Memory B cell (primary cell): Measurements from ENCODE around the gene SLC2A8.
A peak's percentile ranks its signal among the peaks of the same experiment; 100 is the strongest.

Experiments
- ATAC-seq: fragments of 150-1000 bp; cut with Tn5 transposase; 2 replicates; pipeline ENCODE4 v1.10.0; 2021; ENCODE audit warnings: low read depth, mild to moderate bottlenecking, moderate library complexity
- DNase-seq, 2 donors: peaks; one replicate each; pipeline ENCODE4 v3.0.0; 2022; ENCODE audit warnings: low spot score in 2 of 2
- H3K27ac Mint-ChIP-seq: one replicate; pipeline ENCODE4 v1.8.0; 2022; ENCODE audit warnings: mild to moderate bottlenecking, moderate library complexity, mixed read lengths
- H3K27me3 Mint-ChIP-seq: one replicate; pipeline ENCODE4 v1.8.0; 2022; ENCODE audit warnings: mixed read lengths
- H3K36me3 Mint-ChIP-seq: one replicate; pipeline ENCODE4 v1.8.0; 2022; ENCODE audit warnings: mild to moderate bottlenecking, mixed read lengths
- H3K4me1 Mint-ChIP-seq: one replicate; pipeline ENCODE4 v1.8.0; 2022; ENCODE audit warnings: mixed read lengths
- H3K4me3 Mint-ChIP-seq: one replicate; pipeline ENCODE4 v1.8.0; 2022; ENCODE audit warnings: mild to moderate bottlenecking, moderate library complexity, mixed read lengths
- H3K9me3 Mint-ChIP-seq: one replicate; pipeline ENCODE4 v1.8.0; 2022; ENCODE audit warnings: mixed read lengths

SLC2A8 gene

GRCh38 chr9:127389381-127390247 lies 7.4 kb upstream of the SLC2A8 start:
- ATAC-seq: no peak
- DNase-seq: no peak
- Mint-ChIP-seq H3K27ac (no peak overlapping the region), H3K9me3 (no peaks in the 10 kb centered on the region), H3K27me3 (peaks cover 10% of the 10 kb centered on the region), H3K36me3 (no peaks in the 10 kb centered on the region), H3K4me1 (peaks cover 8% of the 10 kb centered on the region), H3K4me3 (no peak overlapping the region)

- Mint-ChIP-seq H3K36me3 (no peaks in the 10 kb centered on the region), H3K4me1 (peaks cover 8% of the 10 kb centered on the region), H3K27ac (no peak overlapping the region), H3K9me3 (no peaks in the 10 kb centered on the region), H3K4me3 (no peak overlapping the region), H3K27me3 (peaks cover 9% of the 10 kb centered on the region)
- DNase-seq (no peak), ATAC-seq (no peak)
Measured at GRCh38 chr9:127390248-127390545, 6.8 kb upstream of the SLC2A8 start.

GRCh38 chr9:127390563-127390962 lies 6.4 kb upstream of the SLC2A8 start:
- Mint-ChIP-seq H3K27ac (no peak overlapping the region), H3K36me3 (no peaks in the 10 kb centered on the region), H3K9me3 (no peaks in the 10 kb centered on the region), H3K4me3 (no peak overlapping the region), H3K27me3 (peaks cover 9% of the 10 kb centered on the region), H3K4me1 (peaks cover 9% of the 10 kb centered on the region)
- DNase-seq: no peak
- ATAC-seq: no peak

GRCh38 chr9:127392166-127392565 lies 4.8 kb upstream of the SLC2A8 start:
- DNase-seq (no peak), ATAC-seq (no peak)
- no peak overlapping the region for H3K4me3 Mint-ChIP-seq
- no peaks in the 10 kb centered on the region for H3K36me3 Mint-ChIP-seq
- H3K27me3 Mint-ChIP-seq: peaks cover 1% of the 10 kb centered on the region
- no peak overlapping the region for H3K27ac Mint-ChIP-seq
- H3K4me1 Mint-ChIP-seq: peaks cover 13% of the 10 kb centered on the region
- no peaks in the 10 kb centered on the region for H3K9me3 Mint-ChIP-seq

GRCh38 chr9:127392976-127393375 lies 4.0 kb upstream of the SLC2A8 start:
- H3K36me3 Mint-ChIP-seq: no peaks in the 10 kb centered on the region
- H3K4me3 Mint-ChIP-seq: no peak overlapping the region
- DNase-seq (no peak), ATAC-seq (no peak)
- peaks cover 1% of the 10 kb centered on the region for H3K27me3 Mint-ChIP-seq
- H3K27ac Mint-ChIP-seq: no peak overlapping the region
- no peaks in the 10 kb centered on the region for H3K9me3 Mint-ChIP-seq
- H3K4me1 Mint-ChIP-seq: peaks cover 13% of the 10 kb centered on the region

GRCh38 chr9:127393645-127394044 lies 3.3 kb upstream of the SLC2A8 start:
- ATAC-seq (no peak), DNase-seq (no peak)
- no peaks in the 10 kb centered on the region for H3K9me3 Mint-ChIP-seq
- no peak overlapping the region for H3K27ac Mint-ChIP-seq
- no peak overlapping the region for H3K4me3 Mint-ChIP-seq
- H3K36me3 Mint-ChIP-seq: no peaks in the 10 kb centered on the region
- peaks cover 3% of the 10 kb centered on the region for H3K27me3 Mint-ChIP-seq
- H3K4me1 Mint-ChIP-seq: peaks cover 10% of the 10 kb centered on the region

GRCh38 chr9:127395497-127396252 lies 1.3 kb upstream of the SLC2A8 start:
- ATAC-seq: no peak
- H3K27me3 Mint-ChIP-seq: peaks cover 3% of the 10 kb centered on the region
- DNase-seq: no peak
- H3K27ac Mint-ChIP-seq: no peak overlapping the region
- peak overlapping the region; percentile 85 for H3K4me3 Mint-ChIP-seq
- no peaks in the 10 kb centered on the region for H3K36me3 Mint-ChIP-seq
- H3K4me1 Mint-ChIP-seq: peaks cover 9% of the 10 kb centered on the region
- no peaks in the 10 kb centered on the region for H3K9me3 Mint-ChIP-seq

GRCh38 chr9:127396253-127396807 lies 639 bp upstream of the SLC2A8 start:
- Mint-ChIP-seq H3K27me3 (peaks cover 3% of the 10 kb centered on the region), H3K9me3 (no peaks in the 10 kb centered on the region)
- no peak for ATAC-seq

GRCh38 chr9:127397646-127398274 lies 791 bp downstream of the SLC2A8 start:
- Mint-ChIP-seq H3K4me3 (peak overlapping the region; percentile 85), H3K9me3 (no peaks in the 10 kb centered on the region), H3K27me3 (peaks cover 3% of the 10 kb centered on the region), H3K36me3 (peaks cover 2% of the 10 kb centered on the region), H3K4me1 (peaks cover 9% of the 10 kb centered on the region), H3K27ac (peak overlapping the region; percentile 35)
- ATAC-seq: no peak
- DNase-seq: peak; percentile 32 to 47

More at GRCh38 chr9:127396253-127396807, 639 bp upstream of the SLC2A8 start:
- H3K27ac Mint-ChIP-seq: no peak overlapping the region
- peak overlapping the region; percentile 85 for H3K4me3 Mint-ChIP-seq
- H3K4me1 Mint-ChIP-seq: peaks cover 9% of the 10 kb centered on the region
- DNase-seq: no peak
- H3K36me3 Mint-ChIP-seq: no peaks in the 10 kb centered on the region

GRCh38 chr9:127398275-127398647 lies 1.3 kb downstream of the SLC2A8 start:
- Mint-ChIP-seq H3K9me3 (no peaks in the 10 kb centered on the region), H3K27ac (peak overlapping the region; percentile 35), H3K4me3 (peak overlapping the region; percentile 85), H3K36me3 (peaks cover 2% of the 10 kb centered on the region), H3K4me1 (peaks cover 9% of the 10 kb centered on the region), H3K27me3 (peaks cover 3% of the 10 kb centered on the region)
- DNase-seq (no peak), ATAC-seq (no peak)

GRCh38 chr9:127398715-127399400 lies 1.9 kb downstream of the SLC2A8 start:
- no peak for DNase-seq
- Mint-ChIP-seq H3K4me3 (peak overlapping the region; percentile 85), H3K36me3 (peaks cover 2% of the 10 kb centered on the region), H3K9me3 (no peaks in the 10 kb centered on the region), H3K27me3 (peaks cover 3% of the 10 kb centered on the region), H3K27ac (no peak overlapping the region), H3K4me1 (peaks cover 9% of the 10 kb centered on the region)
- no peak for ATAC-seq

- ATAC-seq (no peak), DNase-seq (no peak)
- peaks cover 3% of the 10 kb centered on the region for H3K27me3 Mint-ChIP-seq
- peaks cover 9% of the 10 kb centered on the region for H3K4me1 Mint-ChIP-seq
- H3K4me3 Mint-ChIP-seq: no peak overlapping the region
- H3K36me3 Mint-ChIP-seq: peaks cover 2% of the 10 kb centered on the region
- H3K27ac Mint-ChIP-seq: no peak overlapping the region
- no peaks in the 10 kb centered on the region for H3K9me3 Mint-ChIP-seq
Measured at GRCh38 chr9:127399736-127400269, 2.8 kb downstream of the SLC2A8 start.

GRCh38 chr9:127402401-127403090 lies 5.6 kb downstream of the SLC2A8 start:
- Mint-ChIP-seq H3K4me3 (no peak overlapping the region), H3K27ac (no peak overlapping the region), H3K9me3 (no peaks in the 10 kb centered on the region), H3K36me3 (peaks cover 4% of the 10 kb centered on the region), H3K4me1 (peaks cover 4% of the 10 kb centered on the region), H3K27me3 (peaks cover 1% of the 10 kb centered on the region)
- ATAC-seq (no peak), DNase-seq (no peak)
